ENCODE data around the gene PCCB. TPM values are rescaled to one million over a fixed set of nuclear protein-coding genes. Genes with fewer than 3 reads are reported as not detected.

PCCB gene
- total RNA-seq, 2 experiments from 2014 or later, result 39.7 to 51.5 TPM

GRCh38 chr3:136311261-136311660 lies 61.1 kb downstream of the PCCB start:
- H3K36me3 ChIP-seq (ENCODE audit: insufficient read depth, low read length), result no peaks in the 10 kb centered on the region; the same call in 1 of the 2 replicates
- no TSS peak for BruUV-seq (replicated peaks)
- no peak overlapping the region for H3K4me2 ChIP-seq (ENCODE audit: low read length)
- no peaks in the 10 kb centered on the region for H3K9me2 ChIP-seq (ENCODE audit: insufficient read depth, low read length)
- ChIA-PET POLR2A (interaction anchor here (0.9 kb wide), 1 partner anchor 441 kb away, joined by 3 read pairs; the partner anchor contains the start of gene STAG1), CTCF (ENCODE audit: unreplicated experiment) (no interaction called here)
- no peak overlapping the region for H2AFZ ChIP-seq (ENCODE audit: low read length)
- no peak overlapping the region for H3K27ac ChIP-seq (ENCODE audit: low read depth, low read length, poor library complexity, severe bottlenecking)
- TF ChIP-seq CTCF (conservative IDR thresholded peaks at IDR 0.05; ENCODE audit: low read length) (no peak), EZH2phosphoT487 (IDR thresholded peaks at IDR 0.05; ENCODE audit: borderline replicate concordance, low read depth, low read length) (no peak)
- H3K79me2 ChIP-seq (ENCODE audit: insufficient read depth, low read depth, low read length), result no peaks in the 10 kb centered on the region
- no peaks in the 10 kb centered on the region for H3K9me3 ChIP-seq (ENCODE audit: low read length)
- no peak for DNase-seq (ENCODE audit: low spot score)
- no peaks in the 10 kb centered on the region for H3K4me1 ChIP-seq (ENCODE audit: insufficient read depth, low read length, poor library complexity, severe bottlenecking)
- no peak overlapping the region for H3K4me3 ChIP-seq (ENCODE audit: low read depth, low read length, poor library complexity, severe bottlenecking)
- no peaks in the 10 kb centered on the region for H4K20me1 ChIP-seq (ENCODE audit: insufficient read depth, low read length)
- intact Hi-C loops (cut with micrococcal nuclease; ENCODE audit: unreplicated experiment), result loop anchor here (10.0 kb wide), 1 partner anchor 214 kb away; no protein-coding TSS in a partner anchor

- H3K4me1 ChIP-seq (ENCODE audit: insufficient read depth, low read length, poor library complexity, severe bottlenecking), result no peaks in the 10 kb centered on the region
- H2AFZ ChIP-seq (ENCODE audit: low read length), result no peak overlapping the region
- ChIA-PET POLR2A (interaction anchor here (0.5 to 0.6 kb wide), 2 partner anchors 14 to 448 kb away, joined by 3 to 4 read pairs; no protein-coding TSS in a partner anchor), CTCF (ENCODE audit: unreplicated experiment) (no interaction called here)
- no peak for DNase-seq (ENCODE audit: low spot score)
- intact Hi-C loops (cut with micrococcal nuclease; ENCODE audit: unreplicated experiment), result loop anchor here (10.0 kb wide), 1 partner anchor 213 kb away; no protein-coding TSS in a partner anchor
- no peaks in the 10 kb centered on the region for H3K79me2 ChIP-seq (ENCODE audit: insufficient read depth, low read depth, low read length)
- BruUV-seq (replicated peaks), result no TSS peak
- H3K9me3 ChIP-seq (ENCODE audit: low read length), result no peaks in the 10 kb centered on the region
- no peaks in the 10 kb centered on the region for H4K20me1 ChIP-seq (ENCODE audit: insufficient read depth, low read length)
- TF ChIP-seq EZH2phosphoT487 (IDR thresholded peaks at IDR 0.05; ENCODE audit: borderline replicate concordance, low read depth, low read length) (no peak), CTCF (conservative IDR thresholded peaks at IDR 0.05; ENCODE audit: low read length) (no peak)
- no peak overlapping the region for H3K27ac ChIP-seq (ENCODE audit: low read depth, low read length, poor library complexity, severe bottlenecking)
- no peak overlapping the region for H3K4me3 ChIP-seq (ENCODE audit: low read depth, low read length, poor library complexity, severe bottlenecking)
- no peaks in the 10 kb centered on the region for H3K9me2 ChIP-seq (ENCODE audit: insufficient read depth, low read length)
- H3K36me3 ChIP-seq (ENCODE audit: insufficient read depth, low read length), result no peaks in the 10 kb centered on the region; the same call in 1 of the 2 replicates
- H3K4me2 ChIP-seq (ENCODE audit: low read length), result no peak overlapping the region
Observed at GRCh38 chr3:136311968-136312367, 61.8 kb downstream of the PCCB start.

- peaks cover 19% of the 10 kb centered on the region; the same call in 1 of the 2 replicates for H3K9me3 ChIP-seq (ENCODE audit: low read length)
- no TSS peak for BruUV-seq (replicated peaks)
- H3K4me1 ChIP-seq (ENCODE audit: insufficient read depth, low read length, poor library complexity, severe bottlenecking), result no peaks in the 10 kb centered on the region
- no peak overlapping the region for H2AFZ ChIP-seq (ENCODE audit: low read length)
- no peaks in the 10 kb centered on the region for H3K9me2 ChIP-seq (ENCODE audit: insufficient read depth, low read length)
- intact Hi-C loops (cut with micrococcal nuclease; ENCODE audit: unreplicated experiment), result no loop called here
- POLR2A ChIA-PET, result interaction anchor here (0.8 kb wide), 1 partner anchor 14 kb away, joined by 3 read pairs; no protein-coding TSS in a partner anchor
- no peak overlapping the region for H3K4me2 ChIP-seq (ENCODE audit: low read length)
- H3K36me3 ChIP-seq (ENCODE audit: insufficient read depth, low read length), result peaks cover 44% of the 10 kb centered on the region
- H3K79me2 ChIP-seq (ENCODE audit: insufficient read depth, low read depth, low read length), result no peaks in the 10 kb centered on the region
- DNase-seq (ENCODE audit: low spot score), result no peak
- TF ChIP-seq EZH2phosphoT487 (IDR thresholded peaks at IDR 0.05; ENCODE audit: borderline replicate concordance, low read depth, low read length) (no peak), CTCF (conservative IDR thresholded peaks at IDR 0.05; ENCODE audit: low read length) (no peak)
- CTCF ChIA-PET (ENCODE audit: unreplicated experiment), result no interaction called here
- H3K27ac ChIP-seq (ENCODE audit: low read depth, low read length, poor library complexity, severe bottlenecking), result no peak overlapping the region
- no peaks in the 10 kb centered on the region for H4K20me1 ChIP-seq (ENCODE audit: insufficient read depth, low read length)
- no peak overlapping the region for H3K4me3 ChIP-seq (ENCODE audit: low read depth, low read length, poor library complexity, severe bottlenecking)
Observed at GRCh38 chr3:136326316-136326715, 76.2 kb downstream of the PCCB start.
